Panc1 (cell line): Measurements from ENCODE around the gene KRTAP4-4. TPM values are rescaled to one million over a fixed set of nuclear protein-coding genes. Genes with fewer than 3 reads are reported as not detected.
"Not testable (repeated sequence)": the region's sequence is repeated elsewhere in the genome, so short reads cannot be mapped to it uniquely, and the experiment has no call there.

Experiments
- ATAC-seq: fragments of 200-7000 bp; cut with Tn5 transposase; 2 replicates; pipeline ENCODE4 v1.9.1; 2020; ENCODE audit warnings: mild to moderate bottlenecking, moderate library complexity
- BruUV-seq: library from RNA; stranded (reverse); fragments of 400-500 nt; replicated peaks from 2 replicates; lab custom pipeline; 2021; lab: Mats Ljungman, UMichigan
- CTCF ChIA-PET: fragments of 300-600 bp; sonication (Branson Sonifier 250); formaldehyde crosslinking; loops from one replicate; lab custom pipeline; 2022; ENCODE audit warnings: antibody characterized with exemption; lab: Charles Lee
- POLR2A ChIA-PET: fragments of 300-600 bp; sonication (Branson Sonifier 250); formaldehyde crosslinking; loops from one replicate; lab custom pipeline; 2022; ENCODE audit warnings: antibody characterized with exemption; lab: Charles Lee
- DNase-seq: peaks from one replicate; pipeline ENCODE4 v3.0.0-alpha.2; 2010; ENCODE audit warnings: low read depth, low spot score
- H3K27ac ChIP-seq: 2 replicates; pipeline ENCODE4 v1.5.1; 2011; ENCODE audit warnings: mild to moderate bottlenecking, low read length, inconsistent platforms
- H3K27me3 ChIP-seq: fragments of 200-500 bp; sonication (Bioruptor generic); 2 replicates; pipeline ENCODE4 v1.6.0; 2014; ENCODE audit warnings: low read length, inconsistent platforms; ENCODE audit not compliant: control insufficient read depth, insufficient read depth
- H3K36me3 ChIP-seq: fragments of 200-500 bp; sonication (Bioruptor generic); 2 replicates; pipeline ENCODE4 v1.5.1; 2014; ENCODE audit warnings: inconsistent platforms, mild to moderate bottlenecking, low read length, moderate library complexity; ENCODE audit not compliant: control insufficient read depth, insufficient read depth
- H3K4me1 ChIP-seq: 2 replicates; pipeline ENCODE4 v1.5.1; 2011; ENCODE audit warnings: inconsistent platforms, mild to moderate bottlenecking, low read length, moderate library complexity; ENCODE audit not compliant: control insufficient read depth, insufficient read depth
- H3K4me3 ChIP-seq, 2 experiments: 2 replicates each; pipeline ENCODE4 v1.5.1; 2011 to 2012; ENCODE audit warnings: low read depth in 2 of 2, low read length in 2 of 2, mild to moderate bottlenecking in 2 of 2, inconsistent platforms in 1 of 2, moderate library complexity in 1 of 2
- H3K9me3 ChIP-seq: fragments of 200-500 bp; sonication (Bioruptor generic); 2 replicates; pipeline ENCODE4 v1.5.1; 2014; ENCODE audit warnings: low read depth, mild to moderate bottlenecking, inconsistent platforms, low read length, moderate library complexity; ENCODE audit not compliant: control insufficient read depth, insufficient read depth
- CTCF ChIP-seq: fragments of 450-650 bp; IDR thresholded peaks from 2 replicates; pipeline ENCODE4 v1.5.1; 2017; ENCODE audit warnings: mild to moderate bottlenecking
- POLR2AphosphoS5 ChIP-seq: IDR thresholded peaks from 2 replicates; pipeline ENCODE4 v1.6.1; 2012; ENCODE audit warnings: mild to moderate bottlenecking, low read depth, low read length, moderate library complexity
- REST ChIP-seq, 2 experiments: IDR thresholded peaks; 2 replicates each; pipeline ENCODE4 v1.6.1; 2011 to 2012; ENCODE audit warnings: low read depth in 2 of 2, control low read depth in 1 of 2, low read length in 1 of 2, mild to moderate bottlenecking in 1 of 2, moderate library complexity in 1 of 2; ENCODE audit not compliant: insufficient read depth in 1 of 2
- SIN3A ChIP-seq: IDR thresholded peaks from 2 replicates; pipeline ENCODE4 v1.6.1; 2012; ENCODE audit warnings: low read depth, mild to moderate bottlenecking, low read length, moderate library complexity, borderline replicate concordance; ENCODE audit not compliant: insufficient read depth
- TCF7L2 ChIP-seq: IDR thresholded peaks from 2 replicates; pipeline ENCODE4 v1.6.1; 2011; ENCODE audit warnings: mild to moderate bottlenecking, low read depth, low read length, inconsistent platforms
- in situ Hi-C: cut with HindIII; loops from 2 replicates; pipeline ENCODE4 v1.10.0; 2016; ENCODE audit warnings: low sequenced_read_pairs, low pct_unique_long_range_greater_than_20kb
- intact Hi-C: fragments of 100-400 bp; cut with micrococcal nuclease; formaldehyde crosslinking; loops from one replicate; pipeline ENCODE4 v1.10.0; 2022; ENCODE audit not compliant: unreplicated experiment
- total RNA-seq: library from RNA; stranded (reverse); gene quantifications from one replicate; pipeline ENCODE4 v1.2.1, GENCODE V29; 2021; ENCODE audit not compliant: unreplicated experiment

The KRTAP4-4 gene
- total RNA-seq, 1 experiment from 2014 or later: not detected

- no peaks in the 10 kb centered on the region for H3K4me1 ChIP-seq
- H3K27me3 ChIP-seq: no peaks in the 10 kb centered on the region
- H3K9me3 ChIP-seq: no peaks in the 10 kb centered on the region
- no TSS peak for BruUV-seq
- ChIA-PET POLR2A (no interaction called here), CTCF (no interaction called here)
- no peak for ATAC-seq
- no peak overlapping the region for H3K27ac ChIP-seq
- intact Hi-C loops (no loop called here), in situ Hi-C loops (no loop called here)
- no peak for TF ChIP-seq REST (IDR thresholded peaks at IDR 0.05; ENCODE audit: insufficient read depth in 1 of 2, low read depth in 2 of 2, low read length in 1 of 2)
- no peak for DNase-seq
- H3K4me3 ChIP-seq: no peak overlapping the region
- no peaks in the 10 kb centered on the region for H3K36me3 ChIP-seq
These were observed 19.2 kb downstream of the KRTAP4-4 start for GRCh38 chr17:41141361-41141760.

GRCh38 chr17:41140360-41141131 lies 20.0 kb downstream of the KRTAP4-4 start, which contains the start of gene KRTAP4-6:
Gene KRTAP4-6 (minus strand): TSS chr17:41140544. CDS start chr17:41140487, 57 bp downstream.
- ATAC-seq (no peak), DNase-seq (peak; percentile 12)
- Histone ChIP-seq H3K27ac (no peak within 1 kb of the TSS), H3K27me3 (no peaks in the 10 kb centered on the region), H3K4me1 (no peaks in the 10 kb centered on the region), H3K4me3 (no peak within 1 kb of the TSS), H3K36me3 (no peaks in the 10 kb centered on the region), H3K9me3 (no peaks in the 10 kb centered on the region)
- no peak for TF ChIP-seq POLR2AphosphoS5
- TF ChIP-seq TCF7L2: no peak
- no peak for TF ChIP-seq SIN3A
- TF ChIP-seq REST (IDR thresholded peaks at IDR 0.05; ENCODE audit: insufficient read depth in 1 of 2, low read depth in 2 of 2, low read length in 1 of 2): no peak
- TF ChIP-seq CTCF: no peak
- in situ Hi-C loops: no loop called here
- POLR2A ChIA-PET: interaction anchor here (0.5 kb wide), 1 partner anchor 42 kb away, joined by 3 read pairs; no protein-coding TSS in a partner anchor
- CTCF ChIA-PET: no interaction called here
- no TSS peak for BruUV-seq
- intact Hi-C loops: no loop called here

GRCh38 chr17:41139865-41140264 lies 20.7 kb downstream of the KRTAP4-4 start:
- H3K9me3 ChIP-seq, in situ Hi-C loops, POLR2A ChIA-PET, BruUV-seq, CTCF ChIA-PET, H3K27me3 ChIP-seq, H3K36me3 ChIP-seq, ATAC-seq, H3K4me1 ChIP-seq, H3K4me3 ChIP-seq, DNase-seq, H3K27ac ChIP-seq, intact Hi-C loops: not testable (repeated sequence)
